GM23248 (cell line): ENCODE data around the gene RAD52. TPM values are rescaled to one million over a fixed set of nuclear protein-coding genes. Genes with fewer than 3 reads are reported as not detected.

Experiments
- DNase-seq: peaks from one replicate; pipeline ENCODE4 v3.0.0-alpha.2; 2015
- H2AFZ ChIP-seq: fragments of 200-600 bp; sonication (generic); 2 replicates; pipeline ENCODE4 v1.6.1; 2016; ENCODE audit warnings: antibody characterized with exemption
- H3F3A ChIP-seq: fragments of 200-600 bp; sonication (generic); 2 replicates; pipeline ENCODE4 v1.6.1; 2016; ENCODE audit warnings: mild to moderate bottlenecking, antibody characterized with exemption, mixed run types; ENCODE audit not compliant: insufficient read depth
- H3K27ac ChIP-seq: fragments of 200-600 bp; sonication (generic); 2 replicates; pipeline ENCODE4 v1.5.1; 2016; ENCODE audit warnings: mild to moderate bottlenecking
- H3K27me3 ChIP-seq: fragments of 200-600 bp; sonication (generic); replicated peaks from 2 replicates; pipeline ENCODE4 v1.6.1; 2016; ENCODE audit warnings: mild to moderate bottlenecking; ENCODE audit not compliant: insufficient read depth
- H3K36me3 ChIP-seq: fragments of 200-600 bp; sonication (generic); 2 replicates; pipeline ENCODE4 v1.6.1; 2016; ENCODE audit warnings: low read depth, mild to moderate bottlenecking
- H3K4me1 ChIP-seq: fragments of 200-600 bp; sonication (generic); 2 replicates; pipeline ENCODE4 v1.6.1; 2016; ENCODE audit warnings: mild to moderate bottlenecking; ENCODE audit not compliant: insufficient read depth
- H3K4me2 ChIP-seq: fragments of 200-600 bp; sonication (generic); one replicate; pipeline ENCODE4 v1.6.1; 2016; ENCODE audit warnings: mild to moderate bottlenecking; ENCODE audit not compliant: unreplicated experiment
- H3K4me3 ChIP-seq: fragments of 200-600 bp; sonication (generic); 2 replicates; pipeline ENCODE4 v1.5.1; 2016; ENCODE audit warnings: mild to moderate bottlenecking
- H3K79me2 ChIP-seq: fragments of 200-600 bp; sonication (generic); 2 replicates; pipeline ENCODE4 v1.6.1; 2016; ENCODE audit warnings: mild to moderate bottlenecking; ENCODE audit not compliant: insufficient read depth
- H3K9ac ChIP-seq: fragments of 200-600 bp; sonication (generic); 2 replicates; pipeline ENCODE4 v1.6.1; 2016; ENCODE audit warnings: mild to moderate bottlenecking
- H3K9me2 ChIP-seq: fragments of 200-600 bp; sonication (generic); 2 replicates; pipeline ENCODE4 v1.6.1; 2016; ENCODE audit warnings: mixed run types, mild to moderate bottlenecking, moderate library complexity; ENCODE audit not compliant: insufficient read depth
- H3K9me3 ChIP-seq: fragments of 200-600 bp; sonication (generic); one replicate; pipeline ENCODE4 v1.6.1; 2017; ENCODE audit warnings: low read depth
- H4K20me1 ChIP-seq: fragments of 200-600 bp; sonication (generic); 2 replicates; pipeline ENCODE4 v1.6.0; 2016; ENCODE audit not compliant: insufficient read depth
- EZH2 ChIP-seq: fragments of 200-600 bp; sonication (generic); IDR thresholded peaks from 2 replicates; pipeline ENCODE4 v1.6.1; 2018; ENCODE audit warnings: antibody characterized with exemption, mild to moderate bottlenecking; ENCODE audit not compliant: insufficient read depth, poor library complexity, severe bottlenecking
- EZH2phosphoT487 ChIP-seq: fragments of 200-600 bp; sonication (generic); IDR thresholded peaks from 2 replicates; pipeline ENCODE4 v1.6.1; 2018; ENCODE audit warnings: antibody characterized with exemption, moderate library complexity, mild to moderate bottlenecking, low read depth; ENCODE audit not compliant: insufficient read depth
- WGBS, 2 experiments: methylation state at CpG; one replicate each; pipeline ENCODE4 v1.1.6; 2015 to 2017; ENCODE audit warnings: low lambda C conversion rate in 2 of 2, low coverage in 1 of 2; ENCODE audit errors: missing lambda C conversion rate in 2 of 2; 5-methylcytosine and 5-hydroxymethylcytosine counted together
- in situ Hi-C: fragments of 300-500 bp; cut with MboI; formaldehyde crosslinking; loops from 2 replicates; pipeline ENCODE4 v1.15.0; 2020
- polyA plus RNA-seq: library from polyadenylated mRNA; unstranded; fragments of >200 nt; fragmentation: Nextera tagmentation; extraction: Ambion mirVana; gene quantifications from 2 replicates; pipeline ENCODE4 v1.2.1, GENCODE V29; 2016
- total RNA-seq: library from RNA; depleted of rRNA; stranded (reverse); fragments of >200 nt; shearing (Covaris generic); gene quantifications from 2 replicates; pipeline ENCODE4 v1.2.3, GENCODE V29; 2014

The RAD52 gene
- total and polyA plus RNA-seq, 2 experiments from 2014 or later = 7.4 to 20.0 TPM

DNA sequence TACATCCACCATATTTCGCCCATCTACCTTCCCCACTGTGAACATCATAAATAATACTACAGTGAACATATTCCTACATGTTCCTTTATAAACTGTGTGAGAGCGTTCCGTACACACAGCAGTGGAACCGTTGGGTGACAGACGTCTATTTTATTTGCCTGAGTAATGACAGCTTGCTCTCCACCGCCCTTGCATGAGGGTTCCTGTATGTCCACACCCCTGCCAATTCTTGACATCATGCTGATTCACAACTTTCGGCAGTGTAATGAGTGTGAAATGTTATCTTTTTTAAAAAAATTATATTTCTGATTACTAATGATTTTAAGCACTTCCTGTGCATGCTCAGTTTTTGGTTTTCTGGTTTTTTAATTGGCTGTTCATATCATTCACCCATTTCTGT lies 4.3 kb upstream of the RAD52 start:
- Histone ChIP-seq H3K4me3 (peak overlapping the region; percentile 45), H3F3A (peaks cover 22% of the 10 kb centered on the region), H3K4me1 (peaks cover 20% of the 10 kb centered on the region), H3K9me3 (no peaks in the 10 kb centered on the region), H3K9me2 (no peaks in the 10 kb centered on the region), H3K4me2 (peak overlapping the region; percentile 70), H3K36me3 (no peaks in the 10 kb centered on the region), H3K27me3 (no peaks in the 10 kb centered on the region), H3K27ac (peak overlapping the region; percentile 74), H3K9ac (peak overlapping the region; percentile 55), H2AFZ (peak overlapping the region; percentile 79), H3K79me2 (peaks cover under 1% of the 10 kb centered on the region; the same call in 1 of the 2 replicates), H4K20me1 (no peaks in the 10 kb centered on the region)
- TF ChIP-seq EZH2 (no peak), EZH2phosphoT487 (no peak)
- in situ Hi-C loops = no loop called here
- DNase-seq = peak; percentile 91
- 3 to 9% methylated on average over 7 of the region's 7 CpGs for WGBS, 2 experiments

DNA sequence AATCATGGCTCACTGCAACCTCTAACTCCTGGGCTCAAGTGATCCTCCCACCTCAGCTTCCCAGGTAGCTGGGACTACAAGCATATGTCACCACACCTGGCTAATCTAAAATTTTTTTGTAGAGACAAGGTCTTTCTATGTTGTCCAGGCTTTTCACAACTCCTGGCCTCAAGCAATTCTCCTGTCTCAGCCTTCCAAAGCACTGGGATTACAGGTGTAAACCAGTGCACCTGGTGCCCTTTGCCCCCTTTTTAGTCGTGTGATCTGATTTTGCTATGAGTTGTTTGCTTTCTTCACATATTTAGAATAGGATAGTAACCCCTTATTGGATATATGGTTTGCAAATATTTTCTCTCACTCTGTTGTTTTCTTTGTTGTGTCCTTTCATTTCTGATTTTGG lies 1.7 kb upstream of the RAD52 start:
- Histone ChIP-seq H3F3A (peaks cover 39% of the 10 kb centered on the region), H3K36me3 (no peaks in the 10 kb centered on the region), H3K4me3 (no peak overlapping the region), H4K20me1 (no peaks in the 10 kb centered on the region), H2AFZ (no peak overlapping the region), H3K9ac (no peak overlapping the region), H3K4me1 (peaks cover 32% of the 10 kb centered on the region), H3K4me2 (no peak overlapping the region), H3K9me3 (no peaks in the 10 kb centered on the region), H3K9me2 (no peaks in the 10 kb centered on the region), H3K79me2 (peaks cover 26% of the 10 kb centered on the region), H3K27ac (no peak overlapping the region), H3K27me3 (no peaks in the 10 kb centered on the region)
- in situ Hi-C loops = no loop called here
- 3 to 15% methylated on average over 1 of the region's 1 CpG for WGBS, 2 experiments
- DNase-seq = no peak
- TF ChIP-seq EZH2phosphoT487 = no peak
- TF ChIP-seq EZH2 = no peak

DNA sequence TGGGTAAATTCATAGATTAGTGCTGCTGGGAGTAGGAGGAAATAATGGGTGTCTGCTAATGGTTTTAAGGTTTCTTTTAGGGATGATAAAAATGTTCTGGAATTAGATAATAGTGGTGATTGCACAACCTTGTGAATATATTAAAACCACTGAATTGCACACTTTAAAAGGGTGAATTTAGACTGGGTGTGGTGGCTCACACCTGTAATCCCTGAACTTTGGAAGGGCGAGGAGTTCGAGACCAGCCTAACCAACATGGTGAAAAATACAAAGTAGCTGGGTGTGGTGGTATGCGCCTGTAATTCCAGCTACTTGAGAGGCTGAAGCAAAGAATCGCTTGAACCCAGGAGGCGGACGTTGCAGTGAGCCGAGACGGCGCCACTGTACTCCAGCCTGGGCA lies 1.3 kb downstream of the RAD52 start:
- Histone ChIP-seq H3K9me2 (no peaks in the 10 kb centered on the region), H2AFZ (peak overlapping the region; percentile 84; the same call in 1 of the 2 replicates), H3K27me3 (no peaks in the 10 kb centered on the region), H3K36me3 (no peaks in the 10 kb centered on the region), H3K9ac (peak overlapping the region; percentile 86), H3K27ac (peak overlapping the region; percentile 88), H3F3A (peaks cover 21% of the 10 kb centered on the region), H3K79me2 (peaks cover 56% of the 10 kb centered on the region), H3K4me3 (peak overlapping the region; percentile 79), H3K9me3 (no peaks in the 10 kb centered on the region), H3K4me1 (peaks cover 18% of the 10 kb centered on the region), H4K20me1 (no peaks in the 10 kb centered on the region), H3K4me2 (peak overlapping the region; percentile 94)
- WGBS, 2 experiments = 80 to 84% methylated on average over 9 of the region's 9 CpGs
- no peak for TF ChIP-seq EZH2phosphoT487
- TF ChIP-seq EZH2 = no peak
- peak; percentile 15 for DNase-seq
- in situ Hi-C loops = no loop called here

DNA sequence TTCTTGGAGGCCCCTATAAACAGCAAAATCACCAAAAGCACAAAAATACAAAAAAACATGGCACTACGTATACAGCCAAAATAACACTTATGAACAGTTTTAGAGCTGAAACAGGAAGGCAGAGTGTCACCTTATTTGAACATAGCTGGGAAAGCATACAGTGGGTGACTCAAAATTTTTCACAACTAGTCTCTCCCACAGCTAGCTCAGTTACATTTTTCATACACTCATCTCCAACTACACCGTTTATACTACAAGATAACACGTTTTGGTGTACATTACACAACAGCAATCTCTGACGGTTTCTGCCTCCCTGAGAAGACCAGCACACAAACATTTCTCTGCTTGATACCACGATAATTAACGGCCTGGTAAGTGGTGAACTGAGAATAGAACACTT lies 2.9 kb downstream of the RAD52 start:
- H3K4me3 ChIP-seq = 0 out of 2 replicates have a peak overlapping the region, but pooled peaks have one; percentile 15
- H3F3A ChIP-seq = peaks cover 18% of the 10 kb centered on the region
- H2AFZ ChIP-seq = no peak overlapping the region
- no peaks in the 10 kb centered on the region for H3K9me2 ChIP-seq
- H3K9me3 ChIP-seq = no peaks in the 10 kb centered on the region
- in situ Hi-C loops = no loop called here
- H3K36me3 ChIP-seq = peaks cover 7% of the 10 kb centered on the region; the same call in 1 of the 2 replicates
- no peaks in the 10 kb centered on the region for H3K27me3 ChIP-seq
- peak overlapping the region; percentile 47 for H3K27ac ChIP-seq
- H3K4me1 ChIP-seq = peaks cover 14% of the 10 kb centered on the region
- H4K20me1 ChIP-seq = no peaks in the 10 kb centered on the region
- peaks cover 72% of the 10 kb centered on the region for H3K79me2 ChIP-seq
- H3K4me2 ChIP-seq = peak overlapping the region; percentile 14
- H3K9ac ChIP-seq = peak overlapping the region; percentile 12; the same call in 1 of the 2 replicates
- WGBS, 2 experiments = 75 to 80% methylated on average over 6 of the region's 6 CpGs
- TF ChIP-seq EZH2 = no peak
- TF ChIP-seq EZH2phosphoT487 = no peak
- DNase-seq = peak; percentile 56

DNA sequence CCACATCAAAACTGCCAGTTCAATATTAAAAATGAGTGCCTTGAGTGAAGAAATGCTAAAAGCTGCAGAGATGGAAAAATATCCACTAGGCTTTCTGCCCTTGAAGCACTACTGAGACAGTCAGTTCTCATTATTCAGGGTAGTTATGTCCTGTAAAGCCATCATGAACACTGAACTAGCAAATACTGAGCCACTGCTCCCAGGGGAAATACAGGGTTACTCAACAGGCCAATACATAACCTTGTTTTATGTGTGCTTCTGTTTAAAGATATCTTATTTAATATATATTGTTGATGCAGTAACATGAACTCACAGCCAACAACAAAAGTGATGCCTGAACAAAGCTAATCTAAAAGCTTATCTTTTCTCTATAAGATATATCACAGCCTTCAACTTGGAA lies 3.3 kb downstream of the RAD52 start:
- Histone ChIP-seq H4K20me1 (no peaks in the 10 kb centered on the region), H3K9me2 (no peaks in the 10 kb centered on the region), H3K4me1 (peaks cover 14% of the 10 kb centered on the region), H3K9me3 (no peaks in the 10 kb centered on the region), H3K4me2 (peak overlapping the region; percentile 14), H3K27ac (peak overlapping the region; percentile 47), H3K27me3 (no peaks in the 10 kb centered on the region), H2AFZ (no peak overlapping the region), H3F3A (peaks cover 18% of the 10 kb centered on the region), H3K79me2 (peaks cover 76% of the 10 kb centered on the region), H3K9ac (peak overlapping the region; percentile 12; the same call in 1 of the 2 replicates), H3K36me3 (peaks cover 8% of the 10 kb centered on the region; the same call in 1 of the 2 replicates), H3K4me3 (0 out of 2 replicates have a peak overlapping the region, but pooled peaks have one; percentile 15)
- in situ Hi-C loops = no loop called here
- DNase-seq = peak; percentile 36
- TF ChIP-seq EZH2 = no peak
- TF ChIP-seq EZH2phosphoT487 = no peak
